ENCODE measurements around the gene GYS2. TPM values are rescaled to one million over a fixed set of nuclear protein-coding genes. Genes with fewer than 3 reads are reported as not detected.

Gene GYS2
- total RNA-seq, 1 donor from 2014 or later: not detected

DNA sequence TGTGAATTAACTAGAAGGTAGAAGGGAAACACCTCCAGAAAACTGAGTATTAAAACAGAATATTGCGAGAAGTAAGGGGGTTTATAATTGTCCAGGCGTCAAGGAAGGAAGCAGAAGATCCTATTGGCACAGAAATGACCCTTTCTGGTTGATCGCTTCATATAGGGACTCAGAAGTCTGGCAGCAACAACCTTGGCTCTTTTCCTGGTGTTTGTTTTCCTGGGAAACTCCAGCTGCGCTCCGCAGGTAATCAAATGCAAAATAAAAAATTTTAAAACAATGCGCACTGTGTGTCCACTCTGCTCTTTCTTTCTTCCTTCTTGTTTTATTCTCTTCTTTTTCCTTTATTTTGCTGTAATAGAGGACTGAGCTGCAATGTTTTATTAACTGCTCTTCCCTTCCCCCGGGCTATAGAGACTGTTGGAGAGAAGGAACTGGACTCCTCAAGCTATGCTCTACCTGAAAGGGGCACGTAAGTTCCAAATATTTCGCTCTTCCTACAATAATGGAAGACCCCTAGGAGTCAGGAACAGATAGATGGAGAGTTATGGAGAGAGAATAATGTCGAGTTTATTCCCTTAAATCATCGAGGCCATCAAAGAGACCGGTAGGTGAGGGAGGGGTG, 77.8 kb downstream of the GYS2 start:
- no peaks in the 10 kb centered on the region for H3K27me3 ChIP-seq (ENCODE audit: control insufficient read depth, insufficient read depth, low read length)
- DNase-seq (ENCODE audit: low read depth): peak; percentile 8
- H3K4me3 ChIP-seq (ENCODE audit: low read depth, low read length): peak overlapping the region; percentile 56
- no peaks in the 10 kb centered on the region for H3K36me3 ChIP-seq (ENCODE audit: control insufficient read depth, insufficient read depth, low read length)
- TF ChIP-seq, protein P1, sequence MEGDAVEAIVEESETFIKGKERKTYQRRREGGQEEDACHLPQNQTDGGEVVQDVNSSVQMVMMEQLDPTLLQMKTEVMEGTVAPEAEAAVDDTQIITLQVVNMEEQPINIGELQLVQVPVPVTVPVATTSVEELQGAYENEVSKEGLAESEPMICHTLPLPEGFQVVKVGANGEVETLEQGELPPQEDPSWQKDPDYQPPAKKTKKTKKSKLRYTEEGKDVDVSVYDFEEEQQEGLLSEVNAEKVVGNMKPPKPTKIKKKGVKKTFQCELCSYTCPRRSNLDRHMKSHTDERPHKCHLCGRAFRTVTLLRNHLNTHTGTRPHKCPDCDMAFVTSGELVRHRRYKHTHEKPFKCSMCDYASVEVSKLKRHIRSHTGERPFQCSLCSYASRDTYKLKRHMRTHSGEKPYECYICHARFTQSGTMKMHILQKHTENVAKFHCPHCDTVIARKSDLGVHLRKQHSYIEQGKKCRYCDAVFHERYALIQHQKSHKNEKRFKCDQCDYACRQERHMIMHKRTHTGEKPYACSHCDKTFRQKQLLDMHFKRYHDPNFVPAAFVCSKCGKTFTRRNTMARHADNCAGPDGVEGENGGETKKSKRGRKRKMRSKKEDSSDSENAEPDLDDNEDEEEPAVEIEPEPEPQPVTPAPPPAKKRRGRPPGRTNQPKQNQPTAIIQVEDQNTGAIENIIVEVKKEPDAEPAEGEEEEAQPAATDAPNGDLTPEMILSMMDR (IDR thresholded peaks at IDR 0.05; ENCODE audit: insufficient read depth, low read length, severe bottlenecking): no peak
- FAIRE-seq: no peak

DNA sequence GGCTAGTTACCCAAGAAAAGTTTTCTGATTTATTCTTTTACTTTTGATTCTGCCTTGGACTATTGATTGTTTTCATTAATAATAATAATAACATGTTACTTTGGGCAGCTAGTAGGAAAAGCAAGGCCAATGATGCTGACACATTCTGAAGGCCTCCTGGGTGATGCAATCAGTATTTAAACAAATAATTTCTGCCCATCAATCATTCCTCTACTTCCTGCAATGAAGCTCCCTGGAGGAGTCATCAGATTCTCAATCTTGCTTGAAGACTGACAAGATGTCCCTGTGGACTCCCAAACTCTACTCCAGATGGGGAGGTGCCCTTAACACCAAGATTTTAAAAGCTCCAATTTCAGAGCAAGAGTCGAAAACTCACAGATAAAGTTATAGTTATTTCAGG, 78.6 kb downstream of the GYS2 start, which contains the start of gene SPX:
Gene SPX, plus strand, starts transcription at position 244 of the 400 bp plus-strand sequence. CDS start 177 bp downstream, outside the sequence.
- no peak for FAIRE-seq
- Histone ChIP-seq H3K4me3 (ENCODE audit: low read depth, low read length) (peak within 1 kb of the TSS; percentile 56), H3K27me3 (ENCODE audit: control insufficient read depth, insufficient read depth, low read length) (no peaks in the 10 kb centered on the region), H3K36me3 (ENCODE audit: control insufficient read depth, insufficient read depth, low read length) (no peaks in the 10 kb centered on the region)
- TF ChIP-seq, protein P1 (IDR thresholded peaks at IDR 0.05; ENCODE audit: insufficient read depth, low read length, severe bottlenecking): no peak
- DNase-seq (ENCODE audit: low read depth): peak; percentile 82

DNA sequence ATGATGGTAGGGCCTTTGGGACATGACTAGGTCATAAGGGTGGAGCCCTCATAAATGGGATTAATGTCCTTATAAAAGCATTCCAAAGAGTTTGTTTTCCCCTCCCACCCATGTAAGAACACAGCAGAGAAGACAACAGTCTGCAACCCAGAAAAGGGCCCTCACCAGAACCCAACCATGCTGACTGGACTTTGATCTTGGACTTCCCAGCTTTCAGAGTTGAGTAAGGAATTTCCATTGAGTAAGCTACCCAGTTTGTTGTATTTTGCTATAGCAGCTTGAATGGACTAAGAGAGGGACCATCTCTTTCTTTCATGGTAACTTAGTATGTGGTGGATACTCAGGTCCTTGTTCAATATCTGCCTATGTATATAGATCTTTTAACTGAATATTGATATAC, 81.5 kb downstream of the GYS2 start:
- FAIRE-seq (no peak), DNase-seq (ENCODE audit: low read depth) (no peak)
- TF ChIP-seq, protein P1 (IDR thresholded peaks at IDR 0.05; ENCODE audit: insufficient read depth, low read length, severe bottlenecking): no peak
- Histone ChIP-seq H3K27me3 (ENCODE audit: control insufficient read depth, insufficient read depth, low read length) (no peaks in the 10 kb centered on the region), H3K4me3 (ENCODE audit: low read depth, low read length) (no peak overlapping the region), H3K36me3 (ENCODE audit: control insufficient read depth, insufficient read depth, low read length) (no peaks in the 10 kb centered on the region)

DNA sequence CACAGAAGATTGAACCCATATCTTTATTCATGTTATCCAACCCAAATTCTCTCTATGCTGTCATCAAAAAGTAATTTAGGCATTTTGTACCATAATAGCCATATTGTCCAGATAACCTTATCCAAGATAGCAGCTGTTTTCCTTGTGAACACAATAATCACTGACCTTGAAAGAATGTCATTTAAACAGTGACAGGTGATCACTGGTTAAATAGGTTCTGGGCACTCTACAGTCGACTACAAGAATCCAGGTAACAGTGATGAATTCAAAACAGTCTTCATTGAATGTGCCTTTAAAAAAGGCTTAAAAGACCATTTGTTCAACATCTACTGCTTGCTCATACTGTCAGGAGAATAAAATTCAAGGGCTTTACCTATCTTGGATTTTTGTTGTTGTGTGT, 83.1 kb downstream of the GYS2 start:
- no peak for DNase-seq (ENCODE audit: low read depth)
- H3K27me3 ChIP-seq (ENCODE audit: control insufficient read depth, insufficient read depth, low read length): no peaks in the 10 kb centered on the region
- H3K4me3 ChIP-seq (ENCODE audit: low read depth, low read length): no peak overlapping the region
- H3K36me3 ChIP-seq (ENCODE audit: control insufficient read depth, insufficient read depth, low read length): no peaks in the 10 kb centered on the region
- FAIRE-seq: no peak
- TF ChIP-seq, protein P1 (IDR thresholded peaks at IDR 0.05; ENCODE audit: insufficient read depth, low read length, severe bottlenecking): no peak

DNA sequence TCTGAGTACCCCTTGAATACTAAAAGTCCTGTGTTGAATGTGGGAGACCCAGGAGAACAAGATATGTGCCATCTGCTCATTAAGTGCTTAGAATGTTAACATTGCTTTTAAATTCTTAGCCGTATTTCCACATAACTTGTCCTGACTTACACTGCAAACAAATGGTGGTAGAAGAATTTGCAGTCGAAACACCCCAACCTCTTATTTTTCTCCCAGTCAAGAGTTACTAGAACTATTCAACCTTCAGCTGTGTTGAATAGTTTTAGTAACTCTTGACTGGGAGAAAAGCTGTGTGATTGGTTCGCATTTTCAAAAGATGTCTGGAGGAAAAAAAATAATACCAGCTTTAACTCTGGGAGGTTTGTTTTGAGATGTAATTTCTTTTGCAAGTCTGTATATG, 86.2 kb downstream of the GYS2 start:
- FAIRE-seq (no peak), DNase-seq (ENCODE audit: low read depth) (no peak)
- Histone ChIP-seq H3K36me3 (ENCODE audit: control insufficient read depth, insufficient read depth, low read length) (peaks cover 4% of the 10 kb centered on the region), H3K27me3 (ENCODE audit: control insufficient read depth, insufficient read depth, low read length) (no peaks in the 10 kb centered on the region), H3K4me3 (ENCODE audit: low read depth, low read length) (no peak overlapping the region)
- TF ChIP-seq, protein P1 (IDR thresholded peaks at IDR 0.05; ENCODE audit: insufficient read depth, low read length, severe bottlenecking): no peak

DNA sequence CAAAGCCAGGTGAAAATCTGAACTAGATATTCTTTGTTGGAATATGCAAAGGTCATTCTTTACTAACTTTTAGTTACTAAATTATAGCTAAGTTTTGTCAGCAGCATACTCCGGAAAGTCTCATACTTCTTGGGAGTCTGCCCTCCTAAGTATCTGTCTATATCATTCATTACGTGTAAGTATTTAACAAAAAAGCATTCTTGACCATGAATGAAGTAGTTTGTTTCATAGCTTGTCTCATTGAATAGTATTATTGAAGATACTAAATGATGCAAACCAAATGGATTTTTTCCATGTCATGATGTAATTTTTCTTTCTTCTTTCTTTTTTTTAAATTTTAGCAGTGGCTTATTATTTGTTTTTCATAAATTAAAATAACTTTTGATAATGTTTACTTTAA, 88.4 kb downstream of the GYS2 start:
- H3K27me3 ChIP-seq (ENCODE audit: control insufficient read depth, insufficient read depth, low read length): no peaks in the 10 kb centered on the region

More for the DNA sequence above, 88.4 kb downstream of the GYS2 start:
- DNase-seq (ENCODE audit: low read depth) (no peak), FAIRE-seq (no peak)
- Histone ChIP-seq H3K36me3 (ENCODE audit: control insufficient read depth, insufficient read depth, low read length) (peaks cover 7% of the 10 kb centered on the region), H3K4me3 (ENCODE audit: low read depth, low read length) (no peak overlapping the region)
- TF ChIP-seq, protein P1 (IDR thresholded peaks at IDR 0.05; ENCODE audit: insufficient read depth, low read length, severe bottlenecking): no peak
